A549 (cell line): ENCODE measurements around the gene NTN5.

Experiments used
- EP300 ChIP-seq, 2 experiments: fragments of >200 bp; sonication (Bioruptor Twin); formaldehyde crosslinking; IDR thresholded peaks; 2 replicates in 1 of 2; 3 replicates in 1 of 2; pipeline ENCODE4 v1.6.1; 2016 to 2017
- TF ChIP-seq, protein P1 (sequence below): fragments of >200 bp; sonication (Bioruptor Twin); formaldehyde crosslinking; IDR thresholded peaks from 3 replicates; pipeline ENCODE4 v1.5.1; 2016

DNA sequence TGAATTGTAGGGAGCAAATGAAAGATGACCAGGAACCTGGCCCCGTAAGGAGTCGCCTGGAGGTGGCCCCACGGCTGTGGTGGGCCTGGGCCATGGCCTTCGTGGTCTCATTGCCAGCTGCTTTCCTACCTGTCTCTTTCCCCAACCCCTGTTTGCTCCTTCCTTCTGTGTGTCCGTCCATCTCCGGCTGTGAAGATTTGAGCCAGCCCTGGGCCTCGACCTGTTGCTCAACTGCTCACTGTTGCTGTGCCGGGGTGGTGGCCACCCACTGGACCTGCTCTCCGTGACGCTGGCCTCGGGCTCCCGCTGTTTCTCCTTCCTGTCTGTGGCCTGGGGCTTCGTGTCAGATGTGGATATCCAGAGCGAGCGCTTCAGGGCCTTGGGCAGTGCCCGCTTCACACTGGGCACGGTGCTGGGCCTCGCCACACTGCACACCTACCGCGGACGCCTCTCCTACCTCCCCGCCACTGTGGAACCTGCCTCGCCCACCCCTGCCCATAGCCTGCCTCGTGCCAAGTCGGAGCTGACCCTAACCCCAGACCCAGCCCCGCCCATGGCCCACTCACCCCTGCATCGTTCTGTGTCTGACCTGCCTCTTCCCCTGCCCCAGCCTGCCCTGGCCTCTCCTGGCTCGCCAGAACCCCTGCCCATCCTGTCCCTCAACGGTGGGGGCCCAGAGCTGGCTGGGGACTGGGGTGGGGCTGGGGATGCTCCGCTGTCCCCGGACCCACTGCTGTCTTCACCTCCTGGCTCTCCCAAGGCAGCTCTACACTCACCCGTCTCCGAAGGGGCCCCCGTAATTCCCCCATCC lies 44.1 kb downstream of the NTN5 start:
- TF ChIP-seq EP300 (IDR thresholded peaks at IDR 0.05), result no peak
- TF ChIP-seq, protein P1, sequence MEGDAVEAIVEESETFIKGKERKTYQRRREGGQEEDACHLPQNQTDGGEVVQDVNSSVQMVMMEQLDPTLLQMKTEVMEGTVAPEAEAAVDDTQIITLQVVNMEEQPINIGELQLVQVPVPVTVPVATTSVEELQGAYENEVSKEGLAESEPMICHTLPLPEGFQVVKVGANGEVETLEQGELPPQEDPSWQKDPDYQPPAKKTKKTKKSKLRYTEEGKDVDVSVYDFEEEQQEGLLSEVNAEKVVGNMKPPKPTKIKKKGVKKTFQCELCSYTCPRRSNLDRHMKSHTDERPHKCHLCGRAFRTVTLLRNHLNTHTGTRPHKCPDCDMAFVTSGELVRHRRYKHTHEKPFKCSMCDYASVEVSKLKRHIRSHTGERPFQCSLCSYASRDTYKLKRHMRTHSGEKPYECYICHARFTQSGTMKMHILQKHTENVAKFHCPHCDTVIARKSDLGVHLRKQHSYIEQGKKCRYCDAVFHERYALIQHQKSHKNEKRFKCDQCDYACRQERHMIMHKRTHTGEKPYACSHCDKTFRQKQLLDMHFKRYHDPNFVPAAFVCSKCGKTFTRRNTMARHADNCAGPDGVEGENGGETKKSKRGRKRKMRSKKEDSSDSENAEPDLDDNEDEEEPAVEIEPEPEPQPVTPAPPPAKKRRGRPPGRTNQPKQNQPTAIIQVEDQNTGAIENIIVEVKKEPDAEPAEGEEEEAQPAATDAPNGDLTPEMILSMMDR, result no peak
